Measurements from ENCODE around the gene MEGF8. TPM values are rescaled to one million over a fixed set of nuclear protein-coding genes. Genes with fewer than 3 reads are reported as not detected.

The MEGF8 gene
- total RNA-seq, 2 donors from 2014 or later = 13.4 to 16.5 TPM

DNA sequence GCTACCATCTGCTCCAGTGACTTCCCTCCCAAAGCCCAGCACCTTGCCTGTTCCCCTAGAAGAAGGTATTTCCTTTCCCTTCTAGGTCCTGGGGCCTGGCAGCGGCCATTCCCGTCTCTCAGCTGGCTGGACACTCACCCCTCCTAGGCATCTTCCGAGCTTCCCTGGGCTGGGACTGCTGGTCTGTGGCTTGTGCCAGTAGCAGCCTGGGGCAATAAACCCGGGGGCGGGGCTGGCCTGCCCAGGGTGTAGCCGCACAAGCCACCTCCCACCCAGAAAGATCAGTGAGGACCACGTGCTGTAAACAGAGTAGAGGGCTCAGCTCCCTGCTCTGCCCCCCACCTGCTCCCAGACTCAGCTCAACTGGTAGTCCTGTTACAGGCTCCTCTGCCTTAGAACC is 86.8 kb downstream of the MEGF8 start:
- Histone ChIP-seq H3K36me3 (no peaks in the 10 kb centered on the region), H3K4me3 (no peak overlapping the region), H3K9me3 (no peaks in the 10 kb centered on the region), H3K4me1 (no peaks in the 10 kb centered on the region), H3K27ac (no peak overlapping the region), H3K27me3 (no peaks in the 10 kb centered on the region), H3K9ac (ENCODE audit: low read depth in 2 of 2, low read length in 2 of 2) (no peak overlapping the region)
- TF ChIP-seq, protein P1, sequence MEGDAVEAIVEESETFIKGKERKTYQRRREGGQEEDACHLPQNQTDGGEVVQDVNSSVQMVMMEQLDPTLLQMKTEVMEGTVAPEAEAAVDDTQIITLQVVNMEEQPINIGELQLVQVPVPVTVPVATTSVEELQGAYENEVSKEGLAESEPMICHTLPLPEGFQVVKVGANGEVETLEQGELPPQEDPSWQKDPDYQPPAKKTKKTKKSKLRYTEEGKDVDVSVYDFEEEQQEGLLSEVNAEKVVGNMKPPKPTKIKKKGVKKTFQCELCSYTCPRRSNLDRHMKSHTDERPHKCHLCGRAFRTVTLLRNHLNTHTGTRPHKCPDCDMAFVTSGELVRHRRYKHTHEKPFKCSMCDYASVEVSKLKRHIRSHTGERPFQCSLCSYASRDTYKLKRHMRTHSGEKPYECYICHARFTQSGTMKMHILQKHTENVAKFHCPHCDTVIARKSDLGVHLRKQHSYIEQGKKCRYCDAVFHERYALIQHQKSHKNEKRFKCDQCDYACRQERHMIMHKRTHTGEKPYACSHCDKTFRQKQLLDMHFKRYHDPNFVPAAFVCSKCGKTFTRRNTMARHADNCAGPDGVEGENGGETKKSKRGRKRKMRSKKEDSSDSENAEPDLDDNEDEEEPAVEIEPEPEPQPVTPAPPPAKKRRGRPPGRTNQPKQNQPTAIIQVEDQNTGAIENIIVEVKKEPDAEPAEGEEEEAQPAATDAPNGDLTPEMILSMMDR (IDR thresholded peaks at IDR 0.05) = no peak
- intact Hi-C loops (cut with DNase I) = no loop called here
- DNase-seq = peak; percentile 76

DNA sequence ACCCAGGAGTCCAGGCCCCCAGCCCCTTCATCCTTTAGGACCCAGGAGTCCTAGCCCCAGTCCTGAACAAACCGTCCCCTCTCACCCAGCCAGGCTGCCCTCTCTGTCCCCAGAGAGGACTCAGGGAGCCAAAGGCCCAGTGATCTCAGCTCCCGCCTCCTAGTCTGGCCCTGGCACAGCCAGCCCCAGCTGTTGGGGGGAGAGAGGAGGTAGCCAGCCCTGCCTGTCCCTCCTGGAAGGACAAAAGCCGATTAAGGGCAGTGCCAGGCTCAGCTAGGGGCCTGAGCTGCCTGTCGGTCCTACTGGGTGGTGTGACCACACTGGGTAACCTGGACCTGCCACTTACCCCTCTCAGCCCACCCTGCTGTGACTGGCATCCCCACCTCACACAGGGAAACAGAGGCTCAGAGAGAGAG is 87.2 kb downstream of the MEGF8 start:
- intact Hi-C loops (cut with DNase I) = no loop called here
- Histone ChIP-seq H3K36me3 (no peaks in the 10 kb centered on the region), H3K9me3 (no peaks in the 10 kb centered on the region)

DNA sequence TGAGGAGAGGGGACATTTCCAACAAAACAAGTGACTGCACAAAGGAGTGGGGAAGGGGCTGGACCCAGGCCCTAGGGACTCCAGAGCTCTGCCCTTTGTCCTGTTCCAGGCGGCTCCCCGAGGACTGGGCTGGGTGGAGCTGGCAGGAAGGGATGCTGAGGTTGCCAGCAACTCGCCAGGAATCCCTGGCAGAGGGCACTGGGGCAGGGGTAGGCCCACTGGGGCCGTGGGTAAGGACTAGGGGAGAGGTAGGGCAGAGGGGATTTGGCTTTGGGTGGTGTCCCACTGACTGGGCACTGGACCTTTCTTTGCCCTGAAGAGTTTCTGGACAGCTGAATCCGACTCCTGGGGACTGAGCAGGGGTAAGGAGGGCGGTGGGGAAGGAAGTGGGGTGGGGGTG is 93.9 kb downstream of the MEGF8 start:
- Histone ChIP-seq H3K9me3 (no peaks in the 10 kb centered on the region), H3K4me3 (no peak overlapping the region), H3K9ac (ENCODE audit: low read depth in 2 of 2, low read length in 2 of 2) (no peak overlapping the region), H3K4me1 (peaks cover 12% of the 10 kb centered on the region), H3K27ac (no peak overlapping the region), H3K27me3 (no peaks in the 10 kb centered on the region), H3K36me3 (no peaks in the 10 kb centered on the region)
- TF ChIP-seq, protein P1 (IDR thresholded peaks at IDR 0.05) = no peak
- no peak for DNase-seq
- intact Hi-C loops (cut with DNase I) = no loop called here

More for the DNA sequence above, 87.2 kb downstream of the MEGF8 start:
- TF ChIP-seq, protein P1 (IDR thresholded peaks at IDR 0.05) = no peak
- no peaks in the 10 kb centered on the region for H3K4me1 ChIP-seq
- no peak overlapping the region for H3K27ac ChIP-seq
- H3K9ac ChIP-seq (ENCODE audit: low read depth in 2 of 2, low read length in 2 of 2) = no peak overlapping the region
- H3K4me3 ChIP-seq = no peak overlapping the region
- DNase-seq = no peak
- H3K27me3 ChIP-seq = no peaks in the 10 kb centered on the region

DNA sequence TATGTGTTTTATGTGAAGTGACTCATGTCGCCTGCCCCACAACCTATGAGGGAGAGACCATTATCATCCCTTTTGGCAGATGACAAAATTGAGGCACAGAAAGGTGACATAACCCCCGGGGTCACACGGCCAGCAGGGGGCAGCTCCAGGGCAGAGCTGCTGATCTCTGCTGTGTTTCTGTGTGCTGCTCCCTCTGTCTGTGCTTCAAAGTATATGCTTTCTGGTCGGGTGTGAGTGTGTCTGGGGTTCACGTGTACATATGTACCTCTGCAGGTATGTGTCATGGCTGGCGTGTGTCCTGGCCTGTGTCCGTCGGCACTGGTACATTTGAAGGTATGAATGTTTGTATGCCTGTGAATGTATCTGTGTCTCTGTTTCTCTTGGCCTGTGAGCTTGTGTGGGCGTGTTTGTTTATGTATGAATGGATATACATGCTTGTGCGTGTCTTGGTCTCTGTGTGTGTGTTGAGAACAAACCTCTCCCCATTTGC is 94.7 kb downstream of the MEGF8 start:
- Histone ChIP-seq H3K4me3 (no peak overlapping the region), H3K36me3 (no peaks in the 10 kb centered on the region), H3K27ac (no peak overlapping the region), H3K9me3 (no peaks in the 10 kb centered on the region), H3K27me3 (no peaks in the 10 kb centered on the region), H3K9ac (ENCODE audit: low read depth in 2 of 2, low read length in 2 of 2) (no peak overlapping the region), H3K4me1 (peaks cover 12% of the 10 kb centered on the region)
- TF ChIP-seq, protein P1 (IDR thresholded peaks at IDR 0.05) = peak; percentile 49
- intact Hi-C loops (cut with DNase I) = loop anchor here (1.0 kb wide), 1 partner anchor 13 kb away; no protein-coding TSS in a partner anchor
- peak; percentile 69 for DNase-seq

DNA sequence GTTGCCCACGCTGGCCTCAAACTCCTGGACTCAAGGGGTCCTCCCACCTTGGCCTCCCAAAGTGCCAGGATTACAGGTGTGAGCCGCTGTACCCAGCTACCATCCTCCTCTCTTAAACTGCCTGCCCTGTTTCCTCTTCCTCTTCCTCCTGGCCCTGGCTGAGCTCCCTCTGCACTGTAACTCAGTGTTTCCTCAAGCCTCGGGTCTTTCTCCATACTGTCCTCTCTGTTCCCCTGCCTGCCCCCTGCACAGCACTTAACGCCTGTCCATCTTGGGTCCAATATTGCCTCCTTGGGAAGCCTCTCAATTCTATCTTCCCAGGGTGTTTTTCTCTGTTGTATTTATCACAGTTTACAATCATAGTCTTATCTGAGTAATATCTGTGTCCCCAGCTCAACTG is 95.7 kb downstream of the MEGF8 start:
- H3K36me3 ChIP-seq = no peaks in the 10 kb centered on the region
- peaks cover 12% of the 10 kb centered on the region for H3K4me1 ChIP-seq
- DNase-seq = no peak
- no peak overlapping the region for H3K9ac ChIP-seq (ENCODE audit: low read depth in 2 of 2, low read length in 2 of 2)
- H3K27ac ChIP-seq = no peak overlapping the region
- H3K4me3 ChIP-seq = no peak overlapping the region
- no peaks in the 10 kb centered on the region for H3K27me3 ChIP-seq
- H3K9me3 ChIP-seq = no peaks in the 10 kb centered on the region
- intact Hi-C loops (cut with DNase I) = no loop called here
- TF ChIP-seq, protein P1 (IDR thresholded peaks at IDR 0.05) = no peak
